PFSK-1 (cell line): ENCODE measurements around the gene NCCRP1.

ENCODE experiments used
- FOXP2 ChIP-seq: optimal IDR thresholded peaks from 2 replicates; pipeline ENCODE3; 2011; ENCODE audit warnings: borderline replicate concordance, control low read depth, inconsistent platforms; ENCODE audit not compliant: insufficient read depth; ENCODE audit errors: extremely low read length, extremely low read depth
- POLR2AphosphoS5 ChIP-seq: IDR thresholded peaks from 2 replicates; pipeline ENCODE4 v1.6.1; 2012; ENCODE audit warnings: low read depth, mild to moderate bottlenecking, control low read depth, low read length, moderate library complexity
- REST ChIP-seq, 2 experiments: IDR thresholded peaks; 2 replicates each; pipeline versions ENCODE4 v1.6.1 to v1.8.0; 2011 to 2012; ENCODE audit warnings: low read depth in 2 of 2, low read length in 2 of 2, control low read depth in 1 of 2, inconsistent platforms in 1 of 2, mild to moderate bottlenecking in 1 of 2, moderate library complexity in 1 of 2; ENCODE audit not compliant: insufficient read depth in 1 of 2
- SIN3A ChIP-seq: IDR thresholded peaks from 2 replicates; pipeline ENCODE4 v1.6.1; 2012; ENCODE audit warnings: mild to moderate bottlenecking, low read length, moderate library complexity, borderline replicate concordance; ENCODE audit not compliant: insufficient read depth
- TAF1 ChIP-seq: IDR thresholded peaks from 2 replicates; pipeline ENCODE4 v1.6.1; 2012; ENCODE audit warnings: low read length, control low read depth, borderline replicate concordance; ENCODE audit not compliant: insufficient read depth

NCCRP1 gene

GRCh38 chr19:39155741-39156140, 41.0 kb upstream of the NCCRP1 start:
- TF ChIP-seq SIN3A (no peak), FOXP2 (no peak), POLR2AphosphoS5 (no peak), TAF1 (no peak)

GRCh38 chr19:39156326-39157230, 40.2 kb upstream of the NCCRP1 start:
- TF ChIP-seq REST (IDR thresholded peaks at IDR 0.05; ENCODE audit: insufficient read depth in 1 of 2, low read depth in 2 of 2, low read length in 2 of 2) = no peak
- no peak for TF ChIP-seq POLR2AphosphoS5
- no peak for TF ChIP-seq FOXP2
- no peak for TF ChIP-seq TAF1
- no peak for TF ChIP-seq SIN3A

GRCh38 chr19:39157275-39157996, 39.3 kb upstream of the NCCRP1 start:
- TF ChIP-seq TAF1 (no peak), REST (IDR thresholded peaks at IDR 0.05; ENCODE audit: insufficient read depth in 1 of 2, low read depth in 2 of 2, low read length in 2 of 2) (no peak), POLR2AphosphoS5 (no peak), SIN3A (no peak), FOXP2 (no peak)

GRCh38 chr19:39157997-39158389, 38.8 kb upstream of the NCCRP1 start:
- TF ChIP-seq POLR2AphosphoS5 (no peak), SIN3A (no peak), FOXP2 (no peak), TAF1 (no peak), REST (IDR thresholded peaks at IDR 0.05; ENCODE audit: insufficient read depth in 1 of 2, low read depth in 2 of 2, low read length in 2 of 2) (no peak)

- TF ChIP-seq SIN3A = no peak
- TF ChIP-seq POLR2AphosphoS5 = no peak
- no peak for TF ChIP-seq TAF1
- TF ChIP-seq REST (IDR thresholded peaks at IDR 0.05; ENCODE audit: insufficient read depth in 1 of 2, low read depth in 2 of 2, low read length in 2 of 2) = no peak
- TF ChIP-seq FOXP2 = no peak
Observed at GRCh38 chr19:39158646-39159260, 38.0 kb upstream of the NCCRP1 start.
